Islet precursor cell (in vitro differentiated cells): Measurements from ENCODE around the gene RCC1.
"Not testable (repeated sequence)": the region's sequence is repeated elsewhere in the genome, so short reads cannot be mapped to it uniquely, and the experiment has no call there.

Experiments used
- DNase-seq: peaks from one replicate; pipeline ENCODE4 v3.0.0-alpha.2; 2018

The RCC1 gene

GRCh38 chr1:28512058-28512611 is 6.3 kb downstream of the RCC1 start:
- DNase-seq = no peak

GRCh38 chr1:28514445-28514933 is 8.6 kb downstream of the RCC1 start:
- not testable (repeated sequence) for DNase-seq

- no peak for DNase-seq
These were observed 10.7 kb downstream of the RCC1 start for GRCh38 chr1:28516518-28516956.

- no peak for DNase-seq
These were observed 11.8 kb downstream of the RCC1 start for GRCh38 chr1:28517649-28517999.

GRCh38 chr1:28518000-28518744 is 12.3 kb downstream of the RCC1 start:
- peak; percentile 96 for DNase-seq

- DNase-seq = no peak
These were observed 13.0 kb downstream of the RCC1 start for GRCh38 chr1:28518745-28519341.

- no peak for DNase-seq
These were observed 14.3 kb downstream of the RCC1 start for GRCh38 chr1:28519946-28520725.

- DNase-seq = not testable (repeated sequence)
These were observed 15.0 kb downstream of the RCC1 start for GRCh38 chr1:28520796-28521195.

- DNase-seq = no peak
These were observed 15.8 kb downstream of the RCC1 start for GRCh38 chr1:28521502-28522164.

- DNase-seq = not testable (repeated sequence)
These were observed 16.7 kb downstream of the RCC1 start for GRCh38 chr1:28522537-28522936.

GRCh38 chr1:28525002-28525642 is 19.3 kb downstream of the RCC1 start:
- not testable (repeated sequence) for DNase-seq

GRCh38 chr1:28526886-28527285 is 21.0 kb downstream of the RCC1 start:
- DNase-seq = peak; percentile 95

- no peak for DNase-seq
These were observed 24.6 kb downstream of the RCC1 start for GRCh38 chr1:28530456-28530855.

GRCh38 chr1:28534671-28535070 is 28.8 kb downstream of the RCC1 start:
- no peak for DNase-seq

- DNase-seq = no peak
These were observed 29.3 kb downstream of the RCC1 start for GRCh38 chr1:28535180-28535579.

- no peak for DNase-seq
These were observed 31.8 kb downstream of the RCC1 start for GRCh38 chr1:28537457-28538199.

- DNase-seq = no peak
These were observed 32.4 kb downstream of the RCC1 start for GRCh38 chr1:28538286-28538685.

- DNase-seq = no peak
These were observed 34.8 kb downstream of the RCC1 start for GRCh38 chr1:28540651-28541050.

GRCh38 chr1:28541414-28542015 is 35.7 kb downstream of the RCC1 start:
- DNase-seq = not testable (repeated sequence)

- DNase-seq = no peak
These were observed 39.4 kb downstream of the RCC1 start for GRCh38 chr1:28545246-28545628.

GRCh38 chr1:28548318-28548717 is 42.5 kb downstream of the RCC1 start:
- no peak for DNase-seq
